22Rv1 (cell line): ENCODE measurements around the gene TNS1.

Experiments used
- H3K27ac ChIP-seq: fragments of 450-650 bp; 2 replicates; pipeline ENCODE4 v1.5.1; 2017
- CTCF ChIP-seq: fragments of 450-650 bp; IDR thresholded peaks from 2 replicates; pipeline ENCODE4 v1.5.1; 2017; ENCODE audit warnings: mild to moderate bottlenecking
- ZFX ChIP-seq: fragments of 450-650 bp; IDR thresholded peaks from 2 replicates; pipeline ENCODE4 v1.6.1; 2017; ENCODE audit warnings: antibody characterized with exemption, borderline replicate concordance

Gene TNS1

GRCh38 chr2:218033208-218033589 is 30.4 kb upstream of the TNS1 start:
- no peak overlapping the region for H3K27ac ChIP-seq
- TF ChIP-seq ZFX (no peak), CTCF (no peak)

DNA sequence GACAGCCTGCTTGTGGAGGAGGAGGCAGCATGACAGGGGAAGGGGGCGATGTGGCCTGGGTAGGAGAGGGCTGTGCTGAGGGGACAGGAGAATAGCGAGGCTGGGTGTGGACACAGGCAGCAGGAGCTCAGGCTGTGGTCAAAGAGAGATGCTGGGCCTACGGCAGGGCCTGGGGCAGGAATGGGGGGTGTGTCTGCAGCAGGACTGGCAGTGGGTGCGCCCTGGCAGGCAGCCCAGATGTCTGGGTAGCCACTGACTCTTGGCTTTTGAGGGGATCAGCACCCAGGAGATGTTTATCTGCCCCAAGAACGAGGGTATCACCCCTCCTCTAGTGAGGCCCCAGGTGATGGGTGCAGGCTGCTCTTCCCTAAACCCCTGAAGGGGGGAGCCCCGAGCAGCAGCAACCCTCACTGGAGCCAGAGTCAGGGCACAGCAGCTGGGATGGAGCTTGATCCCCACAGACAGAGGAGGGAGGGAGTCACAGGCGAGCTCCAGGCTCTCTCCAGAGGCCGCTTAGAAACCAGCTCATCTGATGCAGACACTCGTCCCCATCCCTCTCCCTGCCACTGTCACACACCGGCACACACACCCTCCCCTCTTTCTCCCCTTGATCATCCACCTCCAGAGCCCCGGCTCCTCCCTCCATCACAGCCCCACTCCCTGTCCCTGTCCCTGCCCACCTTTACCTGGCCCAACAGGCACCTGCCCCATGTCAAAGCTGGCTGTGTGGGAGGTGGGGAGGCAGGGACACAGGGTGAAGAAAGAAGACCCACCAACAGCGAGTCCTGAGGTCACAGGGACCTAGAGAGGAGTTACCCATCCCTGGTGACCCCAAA is 29.8 kb upstream of the TNS1 start:
- no peak for TF ChIP-seq ZFX
- no peak for TF ChIP-seq CTCF
- H3K27ac ChIP-seq, result no peak overlapping the region

DNA sequence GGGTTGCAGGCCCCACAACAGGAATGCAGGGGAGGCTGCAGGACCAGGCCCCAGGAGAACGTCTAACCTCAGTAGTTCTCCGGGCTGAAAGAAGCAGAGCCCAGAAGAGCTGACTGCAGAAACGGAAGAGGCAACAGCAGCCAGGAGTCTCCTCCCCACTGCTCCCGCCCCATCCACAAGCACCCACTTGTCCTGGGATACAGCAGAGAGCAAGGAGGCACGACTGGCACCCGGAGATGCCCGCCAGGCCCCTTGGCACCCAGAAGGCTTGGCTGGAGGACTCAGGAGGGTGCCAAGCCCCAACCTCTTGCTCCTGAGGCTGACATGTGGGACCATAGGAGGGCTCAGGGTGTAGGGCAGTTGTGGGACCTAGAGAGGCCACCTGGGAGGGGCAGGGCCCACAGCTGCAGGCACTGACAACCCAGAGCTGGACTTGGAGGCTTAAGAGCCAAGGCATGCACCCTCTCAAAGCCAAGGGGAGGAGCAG is 29.0 kb upstream of the TNS1 start:
- no peak for TF ChIP-seq ZFX
- no peak for TF ChIP-seq CTCF
- H3K27ac ChIP-seq, result no peak overlapping the region

- TF ChIP-seq CTCF (no peak), ZFX (no peak)
- H3K27ac ChIP-seq, result no peak overlapping the region
Observed at GRCh38 chr2:218031261-218031660, 28.5 kb upstream of the TNS1 start.

DNA sequence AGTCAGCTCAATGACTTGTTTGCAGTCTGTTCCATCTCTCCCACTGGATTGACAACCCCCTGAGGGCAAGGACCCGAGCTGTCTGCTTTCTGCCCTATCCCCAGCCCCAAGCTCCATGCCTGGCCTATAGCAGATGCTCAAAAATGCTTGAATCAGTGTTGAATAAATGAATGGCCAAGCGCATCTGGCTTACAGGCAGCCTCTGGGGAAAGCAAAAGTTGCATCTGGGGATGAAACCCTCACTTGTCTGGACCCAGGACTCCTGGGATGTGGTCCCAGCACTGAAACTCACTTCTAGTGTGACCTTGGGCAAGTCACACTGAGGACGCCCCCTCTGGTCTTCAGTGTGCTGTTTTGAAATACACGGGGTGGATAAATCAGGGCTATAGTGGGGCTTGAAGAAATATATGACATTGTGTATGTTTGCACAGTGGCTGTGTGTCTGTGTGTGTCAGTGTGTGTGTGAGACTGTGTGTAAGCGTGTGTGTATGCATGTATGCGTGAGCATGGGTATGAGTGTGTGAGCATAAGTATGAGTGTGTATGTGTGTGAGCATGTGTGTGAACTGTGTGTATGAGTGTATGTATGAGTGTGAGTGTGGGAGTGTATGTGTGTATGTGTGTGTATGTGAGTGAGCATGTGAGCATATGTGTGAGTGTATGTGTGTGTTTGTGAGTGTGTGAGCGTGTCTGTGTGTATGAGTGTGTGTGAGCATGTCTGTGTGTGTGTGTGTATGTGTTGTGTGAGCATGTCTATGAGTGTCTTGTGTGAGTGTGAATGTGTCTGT is 27.8 kb upstream of the TNS1 start:
- TF ChIP-seq ZFX (no peak), CTCF (no peak)
- no peak overlapping the region for H3K27ac ChIP-seq

DNA sequence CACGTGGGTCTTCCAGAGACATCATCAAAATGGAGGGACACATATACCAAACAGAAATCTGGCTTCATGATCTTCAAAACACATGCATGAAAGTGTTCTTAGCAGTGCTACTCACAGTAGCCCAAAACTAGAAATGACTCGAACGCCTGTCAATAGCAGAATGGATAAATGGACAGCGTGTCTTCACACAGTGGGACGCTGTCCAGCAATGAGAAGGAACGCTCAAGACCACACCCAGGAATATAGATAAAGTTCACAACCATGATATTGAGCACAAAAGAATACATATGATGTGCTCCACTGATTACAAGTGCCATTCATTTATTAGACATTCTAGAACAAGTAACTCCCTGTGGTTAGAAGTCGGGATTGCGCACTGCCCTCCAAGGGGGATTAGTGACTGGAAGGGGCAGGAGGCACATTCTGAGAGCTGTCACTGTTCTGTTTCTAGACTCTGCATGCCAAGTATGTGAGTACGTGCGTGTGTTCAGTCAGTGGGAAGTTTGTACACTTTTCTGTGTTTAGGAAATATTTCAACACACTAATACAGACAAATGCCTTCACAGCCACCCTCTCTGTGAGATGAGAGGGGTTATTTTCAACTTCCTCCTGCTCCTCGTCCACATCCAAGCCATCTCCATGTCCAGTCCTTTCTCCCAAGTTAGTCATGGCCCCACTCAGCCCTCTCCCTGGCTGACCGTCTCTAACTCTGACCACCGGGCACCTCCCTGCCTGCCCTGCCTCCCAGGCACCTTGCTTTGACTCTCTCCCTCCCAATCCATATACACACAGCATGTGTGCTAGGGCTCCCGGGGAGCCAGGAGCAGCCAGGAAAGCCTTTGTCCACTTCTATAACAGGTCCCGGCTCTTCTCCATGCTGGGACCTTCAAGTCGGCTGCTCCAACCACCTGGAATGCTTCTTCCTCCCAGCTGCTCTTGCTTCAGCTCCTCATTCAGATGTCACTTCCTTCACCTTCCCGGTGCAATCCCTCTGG is 26.9 kb upstream of the TNS1 start:
- TF ChIP-seq ZFX, result no peak
- TF ChIP-seq CTCF, result no peak
- no peak overlapping the region for H3K27ac ChIP-seq
